ENCODE data around the gene CDCA4.
"Not testable (repeated sequence)": the region's sequence is repeated elsewhere in the genome, so short reads cannot be mapped to it uniquely, and the experiment has no call there.

The CDCA4 gene

DNA sequence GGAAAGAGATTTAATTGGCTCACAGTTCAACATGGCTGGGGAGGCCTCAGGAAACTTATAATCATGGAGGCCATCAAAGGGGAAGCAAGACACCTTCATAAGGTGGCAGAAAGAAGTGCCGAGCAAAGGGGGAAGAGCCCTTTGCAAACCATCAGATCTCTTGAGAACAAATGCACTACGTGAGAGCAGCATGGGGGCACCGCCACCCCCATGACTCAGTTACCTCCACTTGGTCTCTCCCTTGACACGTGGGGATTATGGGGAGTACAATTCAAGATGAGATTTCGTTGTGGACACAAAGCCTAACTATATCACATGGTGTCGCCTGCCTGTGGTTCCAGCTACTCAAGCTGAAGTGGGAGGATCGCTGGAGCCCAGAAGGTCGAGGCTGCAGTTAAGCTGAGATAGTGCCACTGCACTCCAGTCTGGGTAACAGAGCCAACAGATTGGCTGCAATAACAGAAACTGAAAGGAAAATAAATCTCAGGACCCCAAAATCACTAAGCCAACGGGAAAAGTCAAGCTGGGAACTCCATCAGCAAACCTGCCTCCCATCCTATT lies 10.0 kb upstream of the CDCA4 start:
- no peak for DNase-seq

DNA sequence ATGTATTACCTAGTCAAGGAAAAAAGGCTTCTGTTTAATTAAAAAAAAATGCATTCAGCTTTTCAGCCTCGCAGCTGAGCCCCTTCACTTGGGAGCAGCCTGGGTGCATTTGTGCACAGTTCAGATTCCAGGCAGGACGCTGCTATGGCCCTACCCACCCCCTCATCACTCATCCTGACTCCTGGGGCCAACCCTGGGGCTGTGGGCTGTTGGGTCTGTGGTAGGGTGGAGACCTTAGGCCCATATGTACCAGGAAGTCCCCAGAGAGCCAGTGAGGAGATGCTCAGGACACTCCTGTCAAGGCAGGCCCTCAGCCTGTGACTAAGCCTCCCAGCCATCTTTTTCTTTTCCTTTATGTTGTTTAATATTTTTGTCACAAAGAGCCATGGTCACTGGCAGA lies 9.3 kb upstream of the CDCA4 start:
- no peak for DNase-seq

DNA sequence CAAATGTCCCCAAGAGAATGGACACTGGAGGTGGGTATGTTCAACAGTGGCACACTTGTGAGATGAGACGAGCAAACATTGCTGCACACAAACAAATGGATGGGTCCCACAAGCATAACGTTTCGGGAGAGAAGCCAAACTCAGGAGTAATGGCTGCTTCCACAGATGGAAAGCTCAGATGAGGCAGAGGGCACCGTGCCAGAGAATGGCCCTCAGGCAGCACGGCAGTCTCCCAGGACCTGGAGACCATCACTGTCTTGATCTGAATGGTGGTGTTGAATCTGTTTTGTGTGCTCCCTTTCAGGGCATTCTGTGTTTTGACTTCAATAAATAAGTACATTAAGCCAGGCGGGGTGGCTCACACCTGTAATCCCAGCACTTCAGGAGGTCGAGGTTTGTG lies 8.5 kb upstream of the CDCA4 start:
- DNase-seq: no peak

DNA sequence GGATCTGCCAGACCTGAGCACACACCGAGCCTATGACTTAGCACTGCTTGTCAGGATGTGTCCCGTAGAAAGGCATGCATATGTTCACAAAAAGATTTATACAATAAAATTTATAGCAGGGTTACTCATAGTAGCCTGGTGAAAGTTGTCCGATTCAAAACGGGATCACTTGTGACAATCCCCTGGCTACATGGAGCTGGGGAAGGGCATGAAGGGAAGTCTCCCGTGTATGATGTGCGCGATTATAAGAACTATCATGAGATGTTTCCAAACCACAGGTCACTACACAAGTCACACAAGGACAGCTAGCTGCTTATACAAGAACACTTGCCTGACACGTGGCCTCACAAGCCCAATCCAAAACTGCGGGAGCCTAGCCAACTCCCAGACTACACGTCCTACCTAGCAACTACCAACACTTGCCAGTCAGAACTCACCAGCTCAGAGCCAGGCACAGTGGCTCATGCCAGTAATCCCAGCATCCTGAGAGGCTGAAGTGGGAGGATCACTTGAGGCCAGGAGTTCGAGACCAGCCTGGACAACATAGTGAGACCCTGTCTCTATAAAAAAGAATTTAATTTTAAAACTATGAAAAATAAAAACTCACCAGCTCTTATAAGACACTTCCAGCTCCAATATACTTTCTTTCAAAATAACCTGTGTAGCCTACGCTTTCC lies 7.5 kb upstream of the CDCA4 start:
- no peak for DNase-seq

DNA sequence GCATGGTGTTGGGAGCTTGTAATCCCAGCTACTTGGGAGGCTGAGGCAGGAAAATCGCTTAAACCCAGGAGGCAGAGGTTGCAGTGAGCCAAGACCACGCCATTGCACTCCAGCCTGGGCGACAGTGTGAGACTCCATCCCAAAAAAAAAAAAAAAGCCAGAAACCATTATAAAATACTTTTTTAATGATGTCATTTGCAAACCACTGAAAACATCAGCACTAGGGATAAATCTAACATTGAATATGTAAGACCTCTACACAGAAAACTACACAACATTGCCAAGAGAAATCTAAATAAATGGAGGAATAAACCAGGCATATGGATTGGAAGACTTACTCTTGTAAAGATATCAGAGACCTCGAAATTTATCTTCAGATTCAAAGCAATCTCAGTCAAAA lies 6.8 kb upstream of the CDCA4 start:
- DNase-seq: not testable (repeated sequence)

DNA sequence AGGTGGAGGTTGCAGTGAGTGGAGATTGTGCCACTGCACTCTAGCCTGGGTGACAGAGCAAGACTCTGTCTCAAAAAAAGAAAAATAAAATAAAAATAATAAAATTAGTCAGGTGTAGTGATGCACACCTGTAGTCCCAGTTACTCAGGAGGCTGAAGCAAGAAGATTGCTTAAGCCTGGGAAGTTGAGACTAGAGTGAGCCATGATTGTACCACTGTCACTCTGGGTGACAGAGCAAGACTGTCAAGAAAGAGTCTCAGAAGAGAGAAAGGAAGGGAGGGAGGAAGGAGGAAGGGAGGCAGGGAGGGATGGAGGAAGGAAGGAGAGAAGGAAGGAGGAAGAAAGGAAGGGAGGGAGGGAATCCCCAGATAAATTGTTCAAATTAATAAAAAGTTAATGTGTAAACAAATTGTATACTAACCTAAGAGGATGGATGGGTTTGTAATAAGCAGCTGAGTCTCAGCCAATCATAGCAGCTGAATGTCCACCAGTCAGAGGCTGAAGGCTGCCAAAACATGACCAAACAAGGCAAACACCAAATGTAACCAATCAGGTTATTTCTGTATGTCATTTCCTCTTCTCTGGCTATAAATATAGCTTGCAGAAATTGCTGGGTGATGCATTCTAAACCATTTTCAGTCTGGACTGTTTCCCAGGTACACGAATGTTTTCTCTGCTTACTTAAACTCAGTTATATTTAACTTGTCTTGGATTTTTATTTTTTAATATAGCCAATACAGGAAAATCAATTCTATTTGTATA lies 6.1 kb upstream of the CDCA4 start:
- no peak for DNase-seq

DNA sequence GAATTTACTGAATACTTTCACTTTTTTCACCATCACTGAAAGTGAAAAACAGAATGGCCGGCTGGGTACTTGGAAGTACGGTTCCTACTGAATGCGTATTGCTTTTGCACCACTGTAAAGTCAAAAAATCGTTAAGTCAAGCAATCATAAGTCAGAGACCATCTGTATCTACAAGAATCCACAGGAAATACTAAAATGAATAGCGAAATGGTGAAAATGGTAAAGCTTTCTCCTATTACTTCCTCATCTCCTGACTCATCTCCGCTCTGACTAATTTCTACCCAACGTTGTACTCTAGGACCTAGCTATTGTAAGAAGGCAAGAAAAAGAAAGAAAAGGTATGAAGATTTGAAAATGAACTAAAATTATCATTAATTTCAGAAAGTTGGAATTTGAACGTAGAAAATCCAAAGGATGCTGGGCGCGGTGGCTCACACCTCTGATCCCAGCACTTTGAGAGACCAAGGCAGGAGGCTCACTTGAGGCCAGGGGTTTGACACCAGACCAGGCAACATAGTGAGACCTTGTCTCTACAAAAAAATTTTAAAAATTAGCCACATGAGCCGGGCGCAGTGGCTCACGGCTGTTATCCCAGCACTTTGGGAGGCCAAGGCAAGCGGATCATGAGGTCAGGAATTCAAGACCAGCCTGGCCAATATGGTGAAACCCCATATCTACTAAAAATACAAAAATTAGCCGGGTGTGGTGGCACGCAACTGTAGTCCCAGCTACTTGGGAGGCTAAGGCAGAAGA lies 5.3 kb upstream of the CDCA4 start:
- no peak for DNase-seq

DNA sequence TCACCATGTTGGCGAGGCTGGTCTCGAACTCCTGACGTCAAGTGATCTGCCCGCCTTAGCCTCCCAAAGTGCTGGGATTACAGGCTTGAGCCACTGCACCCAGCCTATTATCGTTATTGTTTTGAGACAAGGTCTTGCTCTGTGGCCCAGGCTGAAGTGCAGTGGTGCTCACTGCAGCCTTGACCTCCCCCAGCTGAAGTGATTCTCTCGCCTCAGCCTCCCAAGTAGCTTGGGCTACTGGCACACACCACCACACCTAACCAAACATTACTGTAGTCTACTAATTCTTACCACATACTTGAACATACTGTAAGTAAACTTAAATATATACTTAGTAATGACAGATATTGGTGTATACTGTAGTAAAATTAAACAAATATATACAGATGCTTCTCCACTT lies 4.5 kb upstream of the CDCA4 start:
- DNase-seq: no peak

DNA sequence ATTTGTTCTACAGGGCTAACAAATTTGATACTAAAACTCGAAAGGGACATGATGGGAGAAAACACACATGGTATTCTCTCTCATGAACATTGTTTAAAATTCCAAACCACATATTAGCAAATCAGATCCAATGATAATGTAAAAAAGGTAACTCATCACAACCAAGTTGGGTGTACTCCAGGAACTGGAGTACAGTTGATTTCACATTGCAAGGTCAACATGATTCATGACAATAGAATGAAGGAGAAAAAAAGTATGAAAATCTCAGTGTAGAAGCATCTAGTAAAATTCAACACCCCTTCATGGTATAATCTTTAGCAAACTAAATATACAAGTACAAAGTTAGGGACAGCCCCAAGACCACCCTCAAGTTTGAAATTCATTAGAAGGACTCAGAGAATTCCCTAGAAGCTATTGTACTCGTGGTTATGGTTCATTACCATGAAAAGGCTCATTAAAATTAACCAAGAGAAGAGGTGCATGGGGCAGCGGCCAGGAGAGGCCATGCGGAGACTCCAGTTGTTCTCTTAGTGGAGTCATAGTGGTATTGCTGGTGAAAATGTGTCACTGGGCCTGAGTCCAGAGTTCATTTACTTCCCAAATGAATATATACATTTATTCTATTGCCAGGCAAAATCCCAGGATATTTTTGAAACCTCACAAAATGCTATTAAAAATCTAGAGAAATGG lies 3.1 kb upstream of the CDCA4 start:
- DNase-seq: no peak

DNA sequence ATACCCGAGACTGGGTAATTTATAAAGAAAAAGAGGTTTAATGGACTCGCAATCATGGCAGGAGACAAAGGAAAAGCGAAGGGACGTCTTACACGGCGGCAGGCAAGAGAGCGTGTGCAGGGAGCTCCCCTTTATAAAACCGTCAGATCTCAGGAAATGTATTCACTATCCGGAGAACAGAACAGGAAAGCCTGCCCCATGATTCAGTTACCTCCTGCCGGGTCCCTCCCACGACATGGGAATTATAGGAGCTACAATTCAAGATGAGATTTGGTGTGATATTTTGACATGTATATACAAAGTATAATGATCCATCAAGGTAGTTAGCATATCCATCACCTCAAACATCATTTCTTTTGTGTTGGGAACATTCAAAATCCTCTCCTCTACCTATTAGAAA lies 2.3 kb upstream of the CDCA4 start:
- DNase-seq: no peak

DNA sequence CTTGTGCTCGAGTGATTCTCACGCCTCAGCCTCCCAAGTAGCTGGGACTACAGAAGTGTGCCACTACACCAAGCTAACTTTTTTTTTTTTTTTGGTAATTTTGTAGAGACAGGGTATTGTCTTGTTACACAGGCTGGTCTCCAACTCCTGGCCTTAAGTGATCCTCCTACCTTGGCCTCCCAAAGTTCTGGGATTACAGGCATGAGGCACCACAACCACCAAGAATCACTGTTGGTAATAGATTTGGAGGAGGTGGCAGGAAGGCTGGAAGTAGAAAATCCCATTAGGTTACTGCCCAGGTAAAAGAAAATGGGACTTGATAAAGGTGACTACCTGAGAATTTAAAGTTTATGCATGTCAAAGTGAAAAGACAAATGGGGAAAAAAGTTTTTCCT lies 1.4 kb upstream of the CDCA4 start:
- no peak for DNase-seq

DNA sequence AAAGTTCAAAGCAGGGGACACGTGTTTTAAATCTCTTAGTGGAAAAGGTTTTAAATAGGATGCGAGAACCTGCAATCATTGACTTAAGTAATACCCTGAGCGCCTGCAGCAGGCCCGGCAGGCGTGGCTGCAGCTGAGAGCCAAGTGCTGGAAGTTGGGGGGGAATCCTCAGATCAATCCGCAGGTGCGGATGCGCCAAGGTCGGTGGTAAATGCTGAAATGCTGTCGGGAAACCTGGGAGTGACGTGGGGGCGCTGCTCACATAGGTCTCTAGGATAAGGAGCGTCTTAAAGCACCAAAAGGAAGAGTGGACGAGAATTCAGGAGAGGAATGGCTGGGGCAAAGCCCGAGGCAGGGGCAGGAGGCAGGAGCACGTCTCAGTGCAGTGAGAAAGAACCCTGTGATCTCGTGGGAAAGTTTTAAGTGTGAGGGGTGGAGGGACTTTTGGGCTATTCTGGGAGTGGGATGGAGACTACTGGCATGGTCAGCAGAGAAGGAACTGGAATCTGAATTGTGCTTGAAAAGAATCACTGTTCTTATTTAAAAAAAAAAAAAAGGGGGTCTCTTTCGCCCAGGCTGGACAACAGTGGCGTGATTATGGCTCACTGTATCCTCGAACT lies 883 bp upstream of the CDCA4 start:
- DNase-seq: peak; percentile 25 to 26

DNA sequence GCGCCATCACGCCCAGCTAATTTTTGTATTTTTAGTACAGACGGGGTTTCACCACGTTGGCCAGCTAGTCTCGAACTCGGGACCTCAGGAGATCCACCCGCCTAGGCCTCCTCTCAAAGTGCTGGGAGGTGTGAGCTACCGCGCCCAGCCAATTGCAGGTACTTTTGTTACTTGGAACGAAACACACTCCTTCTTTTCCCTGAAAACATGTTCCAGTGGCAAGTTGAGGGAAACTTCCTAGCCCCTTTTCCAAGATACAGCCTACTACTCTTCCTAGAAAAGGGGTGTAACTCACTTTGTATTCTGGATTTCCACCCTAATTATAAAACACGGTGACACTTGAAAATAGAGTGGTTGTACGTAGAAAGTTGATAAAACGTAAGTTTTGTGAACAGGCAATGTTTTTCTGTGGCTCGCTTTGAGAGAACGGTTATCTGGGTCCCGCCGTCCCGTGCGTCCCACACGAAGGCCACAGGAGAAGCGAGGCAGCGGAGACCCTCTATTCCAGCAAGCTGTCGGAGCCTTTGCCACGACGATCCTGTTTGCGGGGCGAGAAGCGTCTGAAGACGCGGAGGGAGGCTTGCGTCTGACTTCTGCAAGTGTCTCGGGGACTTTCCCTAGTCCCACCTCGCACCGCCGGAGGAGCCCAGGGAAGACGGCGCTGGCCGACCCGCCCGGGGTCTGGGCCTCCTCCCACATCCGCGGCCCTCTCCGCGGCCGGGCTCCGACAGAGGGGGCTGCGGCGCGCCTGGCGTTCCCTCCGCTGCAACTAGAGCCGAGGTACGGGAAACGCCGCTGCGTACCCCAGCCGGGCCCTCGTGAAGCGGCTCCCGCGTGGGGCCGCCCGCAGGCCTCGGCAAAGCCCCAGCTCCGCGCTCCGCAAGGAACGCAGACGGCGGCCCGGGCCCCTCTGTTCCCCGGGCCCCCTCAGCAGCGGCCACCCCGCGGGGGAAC lies 745 bp downstream of the CDCA4 start:
- peak; percentile 49 to 51 for DNase-seq

DNA sequence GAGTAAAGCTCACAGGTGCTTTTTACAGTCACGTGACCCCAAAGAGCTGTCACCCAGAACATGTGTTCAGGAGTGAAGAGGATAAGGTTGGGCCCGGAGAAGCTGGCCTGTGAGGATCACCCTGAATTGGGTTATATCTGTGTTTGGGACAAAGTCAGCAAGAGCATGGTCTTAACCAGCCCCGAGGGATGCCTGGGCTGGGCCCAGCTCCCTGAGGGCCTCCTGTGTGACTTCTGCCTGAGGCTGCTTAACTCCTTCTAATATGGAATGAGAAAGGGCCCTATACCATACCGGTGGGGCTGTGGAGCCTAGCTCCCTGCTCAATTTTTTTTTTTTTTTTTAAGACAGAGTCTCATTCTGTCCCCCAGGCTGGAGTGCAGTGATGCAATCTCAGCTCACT lies 2.5 kb downstream of the CDCA4 start:
- no peak for DNase-seq

DNA sequence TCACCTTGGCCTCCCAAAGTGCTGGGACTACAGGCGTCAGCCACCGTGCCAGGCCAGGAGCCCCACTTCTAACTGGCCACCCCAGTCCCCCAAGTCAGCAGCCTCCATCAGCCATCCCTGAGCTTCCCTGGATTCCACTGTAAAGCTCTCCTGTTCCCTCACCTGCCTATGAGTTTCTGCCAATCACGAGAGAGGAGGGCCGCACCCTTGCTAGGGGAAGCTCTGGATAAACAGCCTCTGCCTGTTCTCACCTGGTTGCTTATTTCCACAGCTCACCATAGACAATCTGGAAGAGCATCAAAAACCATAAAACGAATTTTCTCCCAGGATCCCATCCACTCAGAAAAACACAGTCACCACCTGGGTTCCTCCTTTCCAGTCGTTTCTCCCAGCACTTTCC lies 5.0 kb downstream of the CDCA4 start:
- DNase-seq: no peak

DNA sequence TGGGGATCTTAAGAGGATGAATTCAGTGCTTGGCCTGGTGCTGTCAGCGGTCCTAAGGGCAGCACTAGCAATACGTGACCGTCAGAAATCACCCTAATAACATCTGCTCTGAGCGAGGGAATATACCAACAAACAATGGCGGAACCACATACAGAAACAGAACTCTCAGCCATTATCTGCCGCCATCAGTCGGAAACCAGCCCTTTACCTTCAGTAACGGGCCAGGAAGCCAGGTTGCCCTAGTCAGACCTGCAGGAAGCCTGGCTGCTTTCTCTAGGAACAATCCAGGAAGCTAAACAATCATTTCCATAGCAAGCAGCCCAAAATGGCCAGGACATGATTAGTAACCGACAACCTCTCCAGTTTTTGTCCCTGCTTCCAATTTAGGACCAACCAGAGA lies 5.6 kb downstream of the CDCA4 start:
- DNase-seq: no peak

DNA sequence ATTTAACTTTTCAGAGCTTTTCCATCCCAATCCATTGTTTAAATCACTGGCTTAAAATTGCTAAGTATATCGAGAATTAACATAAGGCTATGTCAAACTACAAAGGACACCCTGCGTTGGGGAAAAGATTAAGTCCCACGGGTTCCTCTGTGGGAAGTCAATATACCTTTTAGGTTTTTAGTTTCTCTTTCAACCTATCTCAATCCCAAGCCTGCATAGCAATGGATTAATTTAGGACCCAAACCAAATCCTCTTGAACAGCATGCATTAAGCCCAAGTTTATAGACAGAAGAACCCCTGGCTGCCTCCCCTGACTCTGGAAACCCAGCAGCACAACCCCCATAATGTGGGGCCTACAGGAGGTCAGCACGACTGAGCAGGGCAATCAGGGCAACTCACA lies 6.3 kb downstream of the CDCA4 start:
- no peak for DNase-seq

DNA sequence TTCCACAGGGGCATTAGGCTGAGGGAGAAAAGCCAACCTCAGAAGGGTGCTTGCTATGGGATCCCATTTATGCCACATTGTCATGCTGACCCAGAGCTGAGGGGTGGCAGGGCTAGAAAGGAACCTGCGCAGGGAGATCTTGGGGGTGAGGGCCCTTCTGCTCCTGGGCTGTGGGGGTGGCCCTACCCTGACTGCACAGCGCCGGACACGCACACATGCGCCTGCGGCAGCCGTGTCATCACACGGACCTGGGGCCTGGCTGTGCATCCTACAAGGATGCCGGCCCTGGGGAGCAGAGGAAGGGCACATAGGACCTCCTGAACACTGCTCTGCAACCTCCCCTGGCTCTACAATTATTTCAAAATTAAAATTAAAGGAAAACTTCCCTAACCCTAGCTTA lies 6.9 kb downstream of the CDCA4 start:
- DNase-seq: no peak

DNA sequence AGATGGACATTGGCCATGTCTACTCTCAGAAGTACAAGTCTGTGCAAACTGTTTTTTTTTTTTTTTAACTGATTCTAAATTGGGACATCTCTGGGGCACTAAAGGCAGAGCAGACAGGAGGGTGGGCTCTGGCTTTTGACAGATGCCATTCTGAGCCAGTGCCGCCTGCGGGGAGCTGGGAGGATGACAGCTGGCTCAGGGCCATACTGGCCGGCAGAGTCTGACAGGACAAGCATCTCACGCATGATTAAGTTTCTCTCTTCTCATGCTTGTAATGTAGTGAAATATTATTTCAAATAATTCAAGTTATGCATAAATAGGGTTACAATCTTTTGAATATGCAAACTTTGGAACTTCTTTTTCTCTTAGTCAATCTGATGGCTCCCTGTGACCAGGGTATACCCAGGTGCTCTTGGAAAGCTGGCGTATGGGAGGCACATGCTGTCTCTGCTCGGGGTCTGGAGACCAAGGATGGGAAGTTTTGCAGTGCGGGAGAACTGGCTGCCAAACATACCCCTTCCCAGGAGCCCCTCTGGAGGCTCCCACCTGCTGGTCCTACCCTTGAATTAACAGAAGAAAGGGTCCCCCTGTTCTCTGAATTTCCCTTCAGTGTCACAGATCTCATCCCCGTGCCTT lies 7.6 kb downstream of the CDCA4 start:
- DNase-seq: no peak

DNA sequence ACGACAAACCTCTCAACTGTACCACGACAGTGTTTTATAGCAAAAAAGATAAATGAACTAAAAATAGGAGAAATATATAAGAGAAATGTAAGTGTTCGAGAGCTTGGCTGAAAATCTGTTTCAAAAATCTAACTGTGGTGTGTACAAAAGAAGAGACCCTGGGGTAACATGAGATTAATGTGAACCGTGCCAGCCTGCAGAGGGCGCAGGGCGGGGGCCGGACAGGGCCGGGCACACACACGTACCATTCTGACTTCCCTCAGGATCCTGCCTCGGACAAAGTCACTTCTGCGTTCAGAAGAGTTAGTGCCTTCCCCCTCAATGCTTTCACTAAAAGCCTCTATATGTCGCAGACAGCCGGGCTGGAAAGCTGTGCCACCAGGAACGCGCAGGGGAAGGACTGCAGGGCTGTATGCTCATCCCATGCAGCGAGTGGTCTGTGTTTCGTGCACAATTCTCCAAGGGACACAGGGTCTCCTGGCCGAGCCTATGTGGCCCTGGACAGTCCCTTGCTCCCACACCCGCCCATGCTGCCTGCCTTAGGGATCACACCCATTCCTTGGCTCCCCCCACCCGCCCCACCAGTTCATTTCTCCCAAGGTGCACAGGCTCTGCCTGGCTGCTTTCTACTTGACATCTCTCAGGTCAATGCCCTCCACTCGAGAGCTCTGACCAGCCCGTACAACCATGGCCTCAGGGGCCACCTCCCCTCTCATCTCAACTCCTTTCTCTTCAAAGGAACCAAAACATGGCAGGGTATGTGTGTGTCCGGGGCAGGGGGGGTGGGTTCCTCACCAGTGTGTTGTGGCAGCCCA lies 8.5 kb downstream of the CDCA4 start:
- DNase-seq: no peak

Measured in activated CD4-positive, alpha-beta T cell treated with anti-CD3 and anti-CD28 coated beads, Interleukin-2, amount 50 U/mL, for 4 hours (primary cell).